CD4-positive, alpha-beta T cell treated with Interleukin-6 at 100 ng/mL for 8 hours (primary cell): ENCODE measurements around the gene BCL2L2.
"Not testable (repeated sequence)": the region's sequence is repeated elsewhere in the genome, so short reads cannot be mapped to it uniquely, and the experiment has no call there.

ENCODE experiments used
- DNase-seq: peaks from one replicate; pipeline ENCODE4 v3.0.0-alpha.2; 2020; ENCODE audit warnings: mixed read lengths, low spot score

Gene BCL2L2

GRCh38 chr14:23306412-23307145 is at the start of gene BCL2L2:
TSS of gene BCL2L2 (plus strand) at chr14:23306833. CDS start at chr14:23307768, 935 bp downstream.
- no peak for DNase-seq

- DNase-seq, result no peak
These were observed 48.4 kb upstream of the BCL2L2 start for GRCh38 chr14:23258256-23258655.

GRCh38 chr14:23259426-23259825 is 47.2 kb upstream of the BCL2L2 start:
- no peak for DNase-seq

GRCh38 chr14:23260849-23261248 is 45.8 kb upstream of the BCL2L2 start:
- DNase-seq, result not testable (repeated sequence)

GRCh38 chr14:23269193-23269592 is 37.4 kb upstream of the BCL2L2 start:
- no peak for DNase-seq

GRCh38 chr14:23275412-23275811 is 31.2 kb upstream of the BCL2L2 start:
- no peak for DNase-seq

- no peak for DNase-seq
These were observed 29.4 kb upstream of the BCL2L2 start for GRCh38 chr14:23277189-23277588.

- DNase-seq, result not testable (repeated sequence)
These were observed 28.7 kb upstream of the BCL2L2 start for GRCh38 chr14:23277928-23278327.

- no peak for DNase-seq
These were observed 25.4 kb upstream of the BCL2L2 start for GRCh38 chr14:23281247-23281646.

GRCh38 chr14:23284654-23285529 is 21.7 kb upstream of the BCL2L2 start:
- no peak for DNase-seq

- no peak for DNase-seq
These were observed 21.1 kb upstream of the BCL2L2 start for GRCh38 chr14:23285530-23286019.

- DNase-seq, result peak; percentile 96
These were observed 20.4 kb upstream of the BCL2L2 start, which contains the start of gene HOMEZ for GRCh38 chr14:23286020-23286901. TSS of gene HOMEZ (minus strand) at chr14:23286132. CDS start at chr14:23285952, 180 bp downstream.

- no peak for DNase-seq
These were observed 19.6 kb upstream of the BCL2L2 start for GRCh38 chr14:23286902-23287479.

GRCh38 chr14:23294734-23295561 is 11.7 kb upstream of the BCL2L2 start:
- DNase-seq, result peak; percentile 62

GRCh38 chr14:23296012-23296777 is 10.4 kb upstream of the BCL2L2 start:
- DNase-seq, result no peak

GRCh38 chr14:23297096-23297495 is 9.5 kb upstream of the BCL2L2 start:
- no peak for DNase-seq

- no peak for DNase-seq
These were observed 8.9 kb upstream of the BCL2L2 start for GRCh38 chr14:23297611-23298277.

- peak; percentile 29 for DNase-seq
These were observed 7.2 kb upstream of the BCL2L2 start for GRCh38 chr14:23299211-23299957.
